Cardiac muscle cell (in vitro differentiated cells and primary cell): ENCODE results near the gene CCDC169. TPM values are rescaled to one million over a fixed set of nuclear protein-coding genes. Genes with fewer than 3 reads are reported as not detected.

ENCODE experiments used
- DNase-seq, 2 donors: peaks; one replicate each; pipeline versions ENCODE4 v3.0.0 to v3.0.0-alpha.2; 2010 to 2017; ENCODE audit warnings: low read depth in 1 of 2, low spot score in 1 of 2
- H3K27ac ChIP-seq: fragments of 200-600 bp; sonication (generic); 2 replicates; pipeline ENCODE4 v1.5.1; 2016
- H3K27me3 ChIP-seq: fragments of 200-600 bp; sonication (generic); 2 replicates; pipeline ENCODE4 v1.6.0; 2016; ENCODE audit warnings: control low read depth
- H3K36me3 ChIP-seq: fragments of 200-600 bp; sonication (generic); 2 replicates; pipeline ENCODE4 v1.5.1; 2016; ENCODE audit warnings: control low read depth
- H3K4me1 ChIP-seq: fragments of 200-600 bp; sonication (generic); 2 replicates; pipeline ENCODE4 v1.8.1; 2017; ENCODE audit warnings: low read depth, mild to moderate bottlenecking, mixed run types
- H3K4me3 ChIP-seq: fragments of 200-600 bp; sonication (generic); 2 replicates; pipeline ENCODE4 v1.5.1; 2016; ENCODE audit warnings: mild to moderate bottlenecking
- H3K9me3 ChIP-seq: fragments of 200-600 bp; sonication (generic); 2 replicates; pipeline ENCODE4 v1.5.1; 2017; ENCODE audit warnings: low read depth, mild to moderate bottlenecking, control low read depth
- CTCF ChIP-seq: IDR thresholded peaks from 2 replicates; pipeline ENCODE4 v1.5.1; 2012; ENCODE audit warnings: low read depth, mild to moderate bottlenecking, low read length
- polyA plus RNA-seq: library from polyadenylated mRNA; unstranded; fragments of >200 nt; fragmentation: Nextera tagmentation; extraction: Ambion mirVana; gene quantifications from 2 replicates; pipeline ENCODE4 v1.2.1, GENCODE V29; 2016
- total RNA-seq: library from RNA; depleted of rRNA; stranded (reverse); fragments of >200 nt; gene quantifications from 2 replicates; pipeline ENCODE4 v1.2.3, GENCODE V29; 2016

The CCDC169 gene
- total and polyA plus RNA-seq, 2 experiments from 2014 or later, result 6.9 TPM

GRCh38 chr13:36294096-36294495 is 3.5 kb downstream of the CCDC169 start:
- Histone ChIP-seq H3K36me3 (no peaks in the 10 kb centered on the region), H3K9me3 (no peaks in the 10 kb centered on the region), H3K27me3 (no peaks in the 10 kb centered on the region), H3K27ac (no peak overlapping the region), H3K4me1 (peaks cover 7% of the 10 kb centered on the region), H3K4me3 (no peak overlapping the region)
- DNase-seq, result no peak
- TF ChIP-seq CTCF, result no peak

GRCh38 chr13:36293497-36293896 is 4.1 kb downstream of the CCDC169 start:
- Histone ChIP-seq H3K27me3 (no peaks in the 10 kb centered on the region), H3K27ac (no peak overlapping the region), H3K4me3 (no peak overlapping the region), H3K4me1 (peaks cover 6% of the 10 kb centered on the region), H3K36me3 (no peaks in the 10 kb centered on the region), H3K9me3 (no peaks in the 10 kb centered on the region)
- no peak for TF ChIP-seq CTCF
- no peak for DNase-seq

GRCh38 chr13:36288794-36289391 is 8.7 kb downstream of the CCDC169 start:
- TF ChIP-seq CTCF, result no peak
- no peaks in the 10 kb centered on the region for H3K9me3 ChIP-seq
- no peak overlapping the region for H3K27ac ChIP-seq
- no peaks in the 10 kb centered on the region for H3K36me3 ChIP-seq
- peak in 1 of 2 donors; percentile 2 for DNase-seq
- no peaks in the 10 kb centered on the region for H3K27me3 ChIP-seq
- H3K4me1 ChIP-seq, result no peaks in the 10 kb centered on the region
- H3K4me3 ChIP-seq, result no peak overlapping the region

- Histone ChIP-seq H3K4me1 (no peaks in the 10 kb centered on the region), H3K9me3 (no peaks in the 10 kb centered on the region), H3K27ac (no peak overlapping the region), H3K4me3 (no peak overlapping the region), H3K27me3 (no peaks in the 10 kb centered on the region), H3K36me3 (no peaks in the 10 kb centered on the region)
- no peak for TF ChIP-seq CTCF
- DNase-seq, result no peak
Observed at GRCh38 chr13:36286006-36286405, 11.6 kb downstream of the CCDC169 start.

- Histone ChIP-seq H3K27ac (no peak overlapping the region), H3K4me1 (no peaks in the 10 kb centered on the region), H3K27me3 (no peaks in the 10 kb centered on the region), H3K4me3 (no peak overlapping the region), H3K36me3 (no peaks in the 10 kb centered on the region), H3K9me3 (no peaks in the 10 kb centered on the region)
- TF ChIP-seq CTCF, result peak; percentile 75
- DNase-seq, result peak; percentile 62 to 67
Observed at GRCh38 chr13:36282821-36283432, 14.7 kb downstream of the CCDC169 start.
